ENCODE measurements around the gene CTNND2.

- no peak for TF ChIP-seq CTCF (IDR thresholded peaks at IDR 0.05; ENCODE audit: borderline replicate concordance, extremely low read depth, low read length, poor library complexity, severe bottlenecking)
- TF ChIP-seq EZH2 (IDR thresholded peaks at IDR 0.05; ENCODE audit: borderline replicate concordance, low read depth, low read length, severe bottlenecking): no peak
These were observed 258.1 kb downstream of the CTNND2 start for GRCh38 chr5:11646141-11646540.

All from DND-41 (cell line).